SK-N-SH (cell line): ENCODE results near the gene NBEA. TPM values are rescaled to one million over a fixed set of nuclear protein-coding genes. Genes with fewer than 3 reads are reported as not detected.

ENCODE experiments used
- CTCF ChIA-PET: fragments of 300-600, 350-600 bp; formaldehyde crosslinking; extraction: SDS; loops from one replicate; lab custom pipeline; 2021; lab: Yijun Ruan, JAX
- POLR2A ChIA-PET: fragments of 350-600 bp; sonication (Branson Sonifier 250); formaldehyde crosslinking; extraction: SDS; loops from one replicate; lab custom pipeline; 2020; ENCODE audit warnings: antibody characterized with exemption, inconsistent platforms; lab: Yijun Ruan, JAX
- DNase-seq: peaks from one replicate; pipeline ENCODE4 v3.0.0; 2012
- H2AFZ ChIP-seq: fragments of 200-600 bp; sonication (generic); 2 replicates; pipeline ENCODE4 v1.8.1; 2016; ENCODE audit warnings: antibody characterized with exemption, mild to moderate bottlenecking, low read depth
- H3F3A ChIP-seq: fragments of 200-600 bp; sonication (generic); replicated peaks from 2 replicates; pipeline ENCODE3; 2016; ENCODE audit warnings: antibody characterized with exemption, mild to moderate bottlenecking; ENCODE audit not compliant: insufficient read depth
- H3K27ac ChIP-seq, 2 experiments: fragments of 200-500 bp in 1 of 2; fragments of 200-600 bp in 1 of 2; sonication (Bioruptor generic) in 1 of 2; sonication (generic), shearing (Covaris generic) in 1 of 2; 2 replicates each; pipeline versions ENCODE4 v1.5.1 to v1.6.1; 2014 to 2016; ENCODE audit warnings: low read depth in 2 of 2, inconsistent platforms in 1 of 2, low read length in 1 of 2, mild to moderate bottlenecking in 1 of 2, mixed read lengths in 1 of 2
- H3K27me3 ChIP-seq: fragments of 200-600 bp; sonication (generic), shearing (Covaris generic); 2 replicates; pipeline ENCODE4 v1.6.1; 2016; ENCODE audit warnings: mixed run types; ENCODE audit not compliant: insufficient read depth
- H3K36me3 ChIP-seq, 2 experiments: fragments of 200-500 bp in 1 of 2; fragments of 200-600 bp in 1 of 2; sonication (Bioruptor generic) in 1 of 2; sonication (generic) in 1 of 2; replicated peaks in 1 of 2; 2 replicates each; pipeline versions ENCODE3 to v1.5.1; 2014 to 2016; ENCODE audit warnings: low read length in 1 of 2, mild to moderate bottlenecking in 1 of 2; ENCODE audit not compliant: insufficient read depth in 2 of 2, control insufficient read depth in 1 of 2
- H3K4me1 ChIP-seq, 2 experiments: fragments of 200-500 bp in 1 of 2; fragments of 200-600 bp in 1 of 2; sonication (Bioruptor generic) in 1 of 2; sonication (generic), shearing (Covaris generic) in 1 of 2; 2 replicates each; pipeline versions ENCODE4 v1.5.1 to v1.6.1; 2014 to 2016; ENCODE audit warnings: low read depth in 1 of 2, low read length in 1 of 2, mixed run types in 1 of 2; ENCODE audit not compliant: insufficient read depth in 2 of 2, control insufficient read depth in 1 of 2
- H3K4me2 ChIP-seq: fragments of 200-600 bp; sonication (generic), shearing (Covaris generic); 2 replicates; pipeline ENCODE4 v1.6.1; 2017; ENCODE audit warnings: mixed run types
- H3K4me3 ChIP-seq, 2 experiments: fragments of 200-500 bp in 1 of 2; fragments of 200-600 bp in 1 of 2; sonication (Bioruptor generic) in 1 of 2; sonication (generic), shearing (Covaris generic) in 1 of 2; 2 replicates each; pipeline versions ENCODE4 v1.5.1 to v1.8.1; 2014 to 2016; ENCODE audit warnings: low read depth in 2 of 2, inconsistent platforms in 1 of 2, low read length in 1 of 2, mild to moderate bottlenecking in 1 of 2, mixed read lengths in 1 of 2, moderate library complexity in 1 of 2
- H3K79me2 ChIP-seq: fragments of 200-600 bp; sonication (generic); 2 replicates; pipeline ENCODE4 v1.8.1; 2017; ENCODE audit warnings: mild to moderate bottlenecking; ENCODE audit not compliant: insufficient read depth
- H3K9ac ChIP-seq: fragments of 200-600 bp; sonication (generic); 2 replicates; pipeline ENCODE4 v1.6.1; 2017; ENCODE audit warnings: mixed run types
- H3K9me2 ChIP-seq: fragments of 200-600 bp; sonication (generic); 2 replicates; pipeline ENCODE4 v1.6.1; 2017; ENCODE audit warnings: mixed run types
- H3K9me3 ChIP-seq: fragments of 200-600 bp; sonication (generic); 2 replicates; pipeline ENCODE4 v1.6.1; 2017; ENCODE audit warnings: mixed run types, mild to moderate bottlenecking, moderate library complexity
- H4K20me1 ChIP-seq: fragments of 200-600 bp; sonication (generic); 2 replicates; pipeline ENCODE4 v1.6.1; 2017; ENCODE audit warnings: mild to moderate bottlenecking, mixed run types; ENCODE audit not compliant: insufficient read depth
- CHD2 ChIP-seq: fragments of 150-350 bp; IDR thresholded peaks from 2 replicates; pipeline ENCODE4 v1.6.1; 2018; ENCODE audit warnings: low read length; ENCODE audit not compliant: partially characterized antibody
- ELF1 ChIP-seq: IDR thresholded peaks from 2 replicates; pipeline ENCODE4 v1.4.0; 2012
- EP300 ChIP-seq, 2 experiments: IDR thresholded peaks; 2 replicates each; pipeline versions ENCODE4 v1.4.0 to v1.6.1; 2012; ENCODE audit warnings: borderline replicate concordance in 1 of 2, low read depth in 1 of 2, low read length in 1 of 2
- FOXM1 ChIP-seq: IDR thresholded peaks from 2 replicates; pipeline ENCODE4 v1.4.0; 2012; ENCODE audit warnings: low read depth, mild to moderate bottlenecking
- MEF2A ChIP-seq: IDR thresholded peaks from 2 replicates; pipeline ENCODE4 v1.4.0; 2012; ENCODE audit warnings: low read depth, borderline replicate concordance
- NFIC ChIP-seq: IDR thresholded peaks from 2 replicates; pipeline ENCODE4 v1.4.0; 2012; ENCODE audit warnings: borderline replicate concordance
- POLR2AphosphoS5 ChIP-seq: IDR thresholded peaks from 2 replicates; pipeline ENCODE4 v1.6.1; 2012; ENCODE audit warnings: low read depth, low read length
- RCOR1 ChIP-seq: fragments of 150-350 bp; IDR thresholded peaks from 2 replicates; pipeline ENCODE4 v1.6.1; 2017; ENCODE audit warnings: antibody characterized with exemption, low read length
- RXRA ChIP-seq: IDR thresholded peaks from 2 replicates; pipeline ENCODE4 v1.4.0; 2012; ENCODE audit warnings: low read depth, mild to moderate bottlenecking, borderline replicate concordance
- SIN3A ChIP-seq: IDR thresholded peaks from 2 replicates; pipeline ENCODE4 v1.6.1; 2012; ENCODE audit warnings: low read depth, mild to moderate bottlenecking, low read length, moderate library complexity, borderline replicate concordance
- SMC3 ChIP-seq: IDR thresholded peaks from 2 replicates; pipeline ENCODE4 v1.6.1; 2012; ENCODE audit warnings: low read depth, low read length, improper control_type of control experiment
- TEAD4 ChIP-seq: IDR thresholded peaks from 2 replicates; pipeline ENCODE4 v1.4.0; 2012; ENCODE audit warnings: mild to moderate bottlenecking, borderline replicate concordance; ENCODE audit not compliant: insufficient read depth
- WGBS: methylation state at CpG from one replicate; pipeline ENCODE4 v1.1.6; 2017; ENCODE audit warnings: low lambda C conversion rate; 5-methylcytosine and 5-hydroxymethylcytosine counted together
- polyA plus RNA-seq, 3 experiments: library from polyadenylated mRNA; depleted of rRNA; stranded (reverse); fragments of >200 nt; gene quantifications; 2 replicates each; pipeline ENCODE4 v1.2.3, GENCODE V29; 2012
- TF ChIP-seq, protein P1 (sequence below): IDR thresholded peaks from 2 replicates; pipeline ENCODE4 v1.4.0; 2012; ENCODE audit warnings: low read depth
- TF ChIP-seq, protein P2 (sequence below): IDR thresholded peaks from 2 replicates; pipeline ENCODE4; 2012
- TF ChIP-seq, protein P3 (sequence below): IDR thresholded peaks from 2 replicates; pipeline ENCODE4 v1.4.0; 2012; ENCODE audit warnings: low read depth, borderline replicate concordance
- TF ChIP-seq, protein P4 (sequence below): fragments of 200-600 bp; sonication (generic); IDR thresholded peaks from 2 replicates; pipeline ENCODE4 v1.6.1; 2017; ENCODE audit warnings: antibody characterized with exemption, mild to moderate bottlenecking, moderate library complexity
- TF ChIP-seq, protein P5 (sequence below): fragments of 150-350 bp; IDR thresholded peaks from 2 replicates; pipeline ENCODE4 v1.6.1; 2016; ENCODE audit warnings: mild to moderate bottlenecking, low read depth, low read length
- TF ChIP-seq, protein P6 (sequence below): IDR thresholded peaks from 2 replicates; pipeline ENCODE4 v1.6.1; 2012; ENCODE audit warnings: mild to moderate bottlenecking, low read depth, low read length, moderate library complexity

Gene NBEA
- polyA plus RNA-seq, 1 of the 3 experiments (the other 2 are of a cell fraction), result 12.3 TPM

DNA sequence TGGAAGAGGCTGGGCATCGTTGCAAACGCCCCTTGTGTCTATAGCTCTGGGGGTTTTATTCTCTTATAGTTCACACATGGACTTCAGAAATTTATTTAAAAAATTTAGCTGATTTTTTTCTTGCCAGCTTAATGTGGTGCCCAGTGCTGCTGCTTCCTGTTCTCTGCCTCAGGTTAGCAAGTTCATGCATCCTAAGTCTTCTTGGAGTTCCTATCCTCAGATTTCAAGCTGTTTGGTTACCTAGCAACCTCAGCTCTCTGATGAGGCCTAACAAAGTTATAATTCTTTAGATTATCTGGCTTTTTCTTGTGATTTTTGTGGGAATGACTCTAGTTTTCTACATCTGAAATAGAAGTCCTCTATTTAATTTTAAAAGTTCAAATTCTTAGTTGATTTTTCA, 283.5 kb downstream of the NBEA start:
- no peak for DNase-seq
- Histone ChIP-seq H3K4me3 (no peak overlapping the region), H3K27me3 (no peaks in the 10 kb centered on the region), H3K79me2 (no peaks in the 10 kb centered on the region), H3F3A (peaks cover 6% of the 10 kb centered on the region), H3K9me2 (no peaks in the 10 kb centered on the region; the same call in 1 of the 2 replicates), H3K9me3 (peaks cover 5% of the 10 kb centered on the region; the same call in 1 of the 2 replicates), H3K4me1 (peaks cover 0 to 6% of the 10 kb centered on the region in 2 experiments; a peak in 2 of 4 replicates), H2AFZ (no peak overlapping the region), H3K4me2 (no peak overlapping the region), H3K36me3 (peaks cover 0 to 2% of the 10 kb centered on the region in 2 experiments), H4K20me1 (no peaks in the 10 kb centered on the region), H3K9ac (no peak overlapping the region), H3K27ac (no peak overlapping the region)
- POLR2A ChIA-PET, result no interaction called here
- CTCF ChIA-PET, result interaction anchor here (1.0 kb wide), 1 partner anchor 13 kb away, joined by 3 read pairs; no protein-coding TSS in a partner anchor
- TF ChIP-seq, protein P1, sequence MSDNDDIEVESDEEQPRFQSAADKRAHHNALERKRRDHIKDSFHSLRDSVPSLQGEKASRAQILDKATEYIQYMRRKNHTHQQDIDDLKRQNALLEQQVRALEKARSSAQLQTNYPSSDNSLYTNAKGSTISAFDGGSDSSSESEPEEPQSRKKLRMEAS, result no peak
- TF ChIP-seq MEF2A (no peak), POLR2AphosphoS5 (no peak), TEAD4 (no peak), NFIC (no peak), RCOR1 (no peak), EP300 (IDR thresholded peaks at IDR 0.05; ENCODE audit: borderline replicate concordance in 1 of 2, low read depth in 1 of 2, low read length in 1 of 2) (no peak), SMC3 (no peak), SIN3A (no peak), ELF1 (no peak), FOXM1 (no peak), RXRA (no peak), CHD2 (no peak)
- TF ChIP-seq, protein P2, sequence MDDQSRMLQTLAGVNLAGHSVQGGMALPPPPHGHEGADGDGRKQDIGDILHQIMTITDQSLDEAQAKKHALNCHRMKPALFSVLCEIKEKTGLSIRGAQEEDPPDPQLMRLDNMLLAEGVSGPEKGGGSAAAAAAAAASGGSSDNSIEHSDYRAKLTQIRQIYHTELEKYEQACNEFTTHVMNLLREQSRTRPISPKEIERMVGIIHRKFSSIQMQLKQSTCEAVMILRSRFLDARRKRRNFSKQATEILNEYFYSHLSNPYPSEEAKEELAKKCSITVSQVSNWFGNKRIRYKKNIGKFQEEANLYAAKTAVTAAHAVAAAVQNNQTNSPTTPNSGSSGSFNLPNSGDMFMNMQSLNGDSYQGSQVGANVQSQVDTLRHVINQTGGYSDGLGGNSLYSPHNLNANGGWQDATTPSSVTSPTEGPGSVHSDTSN, result no peak
- TF ChIP-seq, protein P3, sequence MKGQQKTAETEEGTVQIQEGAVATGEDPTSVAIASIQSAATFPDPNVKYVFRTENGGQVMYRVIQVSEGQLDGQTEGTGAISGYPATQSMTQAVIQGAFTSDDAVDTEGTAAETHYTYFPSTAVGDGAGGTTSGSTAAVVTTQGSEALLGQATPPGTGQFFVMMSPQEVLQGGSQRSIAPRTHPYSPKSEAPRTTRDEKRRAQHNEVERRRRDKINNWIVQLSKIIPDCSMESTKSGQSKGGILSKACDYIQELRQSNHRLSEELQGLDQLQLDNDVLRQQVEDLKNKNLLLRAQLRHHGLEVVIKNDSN, result no peak
- TF ChIP-seq, protein P4, sequence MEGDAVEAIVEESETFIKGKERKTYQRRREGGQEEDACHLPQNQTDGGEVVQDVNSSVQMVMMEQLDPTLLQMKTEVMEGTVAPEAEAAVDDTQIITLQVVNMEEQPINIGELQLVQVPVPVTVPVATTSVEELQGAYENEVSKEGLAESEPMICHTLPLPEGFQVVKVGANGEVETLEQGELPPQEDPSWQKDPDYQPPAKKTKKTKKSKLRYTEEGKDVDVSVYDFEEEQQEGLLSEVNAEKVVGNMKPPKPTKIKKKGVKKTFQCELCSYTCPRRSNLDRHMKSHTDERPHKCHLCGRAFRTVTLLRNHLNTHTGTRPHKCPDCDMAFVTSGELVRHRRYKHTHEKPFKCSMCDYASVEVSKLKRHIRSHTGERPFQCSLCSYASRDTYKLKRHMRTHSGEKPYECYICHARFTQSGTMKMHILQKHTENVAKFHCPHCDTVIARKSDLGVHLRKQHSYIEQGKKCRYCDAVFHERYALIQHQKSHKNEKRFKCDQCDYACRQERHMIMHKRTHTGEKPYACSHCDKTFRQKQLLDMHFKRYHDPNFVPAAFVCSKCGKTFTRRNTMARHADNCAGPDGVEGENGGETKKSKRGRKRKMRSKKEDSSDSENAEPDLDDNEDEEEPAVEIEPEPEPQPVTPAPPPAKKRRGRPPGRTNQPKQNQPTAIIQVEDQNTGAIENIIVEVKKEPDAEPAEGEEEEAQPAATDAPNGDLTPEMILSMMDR, result no peak
- TF ChIP-seq, protein P5, sequence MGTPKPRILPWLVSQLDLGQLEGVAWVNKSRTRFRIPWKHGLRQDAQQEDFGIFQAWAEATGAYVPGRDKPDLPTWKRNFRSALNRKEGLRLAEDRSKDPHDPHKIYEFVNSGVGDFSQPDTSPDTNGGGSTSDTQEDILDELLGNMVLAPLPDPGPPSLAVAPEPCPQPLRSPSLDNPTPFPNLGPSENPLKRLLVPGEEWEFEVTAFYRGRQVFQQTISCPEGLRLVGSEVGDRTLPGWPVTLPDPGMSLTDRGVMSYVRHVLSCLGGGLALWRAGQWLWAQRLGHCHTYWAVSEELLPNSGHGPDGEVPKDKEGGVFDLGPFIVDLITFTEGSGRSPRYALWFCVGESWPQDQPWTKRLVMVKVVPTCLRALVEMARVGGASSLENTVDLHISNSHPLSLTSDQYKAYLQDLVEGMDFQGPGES, result no peak
- TF ChIP-seq, protein P6, sequence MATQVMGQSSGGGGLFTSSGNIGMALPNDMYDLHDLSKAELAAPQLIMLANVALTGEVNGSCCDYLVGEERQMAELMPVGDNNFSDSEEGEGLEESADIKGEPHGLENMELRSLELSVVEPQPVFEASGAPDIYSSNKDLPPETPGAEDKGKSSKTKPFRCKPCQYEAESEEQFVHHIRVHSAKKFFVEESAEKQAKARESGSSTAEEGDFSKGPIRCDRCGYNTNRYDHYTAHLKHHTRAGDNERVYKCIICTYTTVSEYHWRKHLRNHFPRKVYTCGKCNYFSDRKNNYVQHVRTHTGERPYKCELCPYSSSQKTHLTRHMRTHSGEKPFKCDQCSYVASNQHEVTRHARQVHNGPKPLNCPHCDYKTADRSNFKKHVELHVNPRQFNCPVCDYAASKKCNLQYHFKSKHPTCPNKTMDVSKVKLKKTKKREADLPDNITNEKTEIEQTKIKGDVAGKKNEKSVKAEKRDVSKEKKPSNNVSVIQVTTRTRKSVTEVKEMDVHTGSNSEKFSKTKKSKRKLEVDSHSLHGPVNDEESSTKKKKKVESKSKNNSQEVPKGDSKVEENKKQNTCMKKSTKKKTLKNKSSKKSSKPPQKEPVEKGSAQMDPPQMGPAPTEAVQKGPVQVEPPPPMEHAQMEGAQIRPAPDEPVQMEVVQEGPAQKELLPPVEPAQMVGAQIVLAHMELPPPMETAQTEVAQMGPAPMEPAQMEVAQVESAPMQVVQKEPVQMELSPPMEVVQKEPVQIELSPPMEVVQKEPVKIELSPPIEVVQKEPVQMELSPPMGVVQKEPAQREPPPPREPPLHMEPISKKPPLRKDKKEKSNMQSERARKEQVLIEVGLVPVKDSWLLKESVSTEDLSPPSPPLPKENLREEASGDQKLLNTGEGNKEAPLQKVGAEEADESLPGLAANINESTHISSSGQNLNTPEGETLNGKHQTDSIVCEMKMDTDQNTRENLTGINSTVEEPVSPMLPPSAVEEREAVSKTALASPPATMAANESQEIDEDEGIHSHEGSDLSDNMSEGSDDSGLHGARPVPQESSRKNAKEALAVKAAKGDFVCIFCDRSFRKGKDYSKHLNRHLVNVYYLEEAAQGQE, result no peak
- WGBS, result 82% methylated on average over 2 of the region's 2 CpGs
